Stimulated activated CD8-positive, alpha-beta memory T cell treated with anti-CD3 and anti-CD28 coated beads, Interleukin-7, amount 100 ng/mL, for 1 hour (primary cell): Measurements from ENCODE around the gene MYO5A.
"Not testable (repeated sequence)": the region's sequence is repeated elsewhere in the genome, so short reads cannot be mapped to it uniquely, and the experiment has no call there.

Experiments used
- DNase-seq, 2 donors: peaks; one replicate each; pipeline ENCODE4 v3.0.0-alpha.2; 2020; ENCODE audit warnings: low read depth in 2 of 2

The MYO5A gene

GRCh38 chr15:52288986-52289385, 239.7 kb downstream of the MYO5A start:
- no peak for DNase-seq

GRCh38 chr15:52288051-52288942, 240.4 kb downstream of the MYO5A start:
- no peak for DNase-seq

- no peak for DNase-seq
These were observed 241.6 kb downstream of the MYO5A start for GRCh38 chr15:52287114-52287513.

- DNase-seq: not testable (repeated sequence)
These were observed 242.7 kb downstream of the MYO5A start for GRCh38 chr15:52285941-52286340.

- no peak for DNase-seq
These were observed 244.5 kb downstream of the MYO5A start for GRCh38 chr15:52284164-52284563.

GRCh38 chr15:52283281-52283680, 245.4 kb downstream of the MYO5A start:
- no peak for DNase-seq

- no peak for DNase-seq
These were observed 246.3 kb downstream of the MYO5A start for GRCh38 chr15:52282418-52282817.

GRCh38 chr15:52281085-52282035, 247.3 kb downstream of the MYO5A start:
- DNase-seq: no peak

GRCh38 chr15:52280326-52281084, 248.2 kb downstream of the MYO5A start:
- no peak for DNase-seq

- no peak for DNase-seq
These were observed 249.9 kb downstream of the MYO5A start for GRCh38 chr15:52278636-52279367.

GRCh38 chr15:52278135-52278534, 250.5 kb downstream of the MYO5A start:
- no peak for DNase-seq

GRCh38 chr15:52277575-52277974, 251.1 kb downstream of the MYO5A start:
- no peak for DNase-seq

- no peak for DNase-seq
These were observed 252.4 kb downstream of the MYO5A start for GRCh38 chr15:52276256-52276770.

GRCh38 chr15:52263563-52264282, 265.0 kb downstream of the MYO5A start:
- DNase-seq: no peak

GRCh38 chr15:52262364-52262763, 266.3 kb downstream of the MYO5A start:
- DNase-seq: no peak

GRCh38 chr15:52261498-52262242, 267.0 kb downstream of the MYO5A start:
- DNase-seq: peak in 1 of 2 donors; percentile 9

GRCh38 chr15:52261026-52261425, 267.7 kb downstream of the MYO5A start:
- no peak for DNase-seq

- DNase-seq: no peak
These were observed 269.2 kb downstream of the MYO5A start for GRCh38 chr15:52259503-52259902.

- no peak for DNase-seq
These were observed 270.2 kb downstream of the MYO5A start for GRCh38 chr15:52258461-52258860.

- DNase-seq: no peak
These were observed 271.0 kb downstream of the MYO5A start for GRCh38 chr15:52257734-52258062.
